ENCODE measurements around the gene TBC1D22A. TPM values are rescaled to one million over a fixed set of nuclear protein-coding genes. Genes with fewer than 3 reads are reported as not detected.
A peak's percentile ranks its signal among the peaks of the same experiment; 100 is the strongest.

The TBC1D22A gene
- polyA plus RNA-seq, 1 experiment = 19.8 TPM

GRCh38 chr22:46767249-46767985, 5.0 kb downstream of the TBC1D22A start:
- ChIA-PET CTCF (interaction anchor here (1.0 kb wide), 1 partner anchor 9 kb away, joined by 3 read pairs; no protein-coding TSS in a partner anchor), POLR2A (no interaction called here)
- Histone ChIP-seq H3K27ac (ENCODE audit: low read depth, low read length) (no peak overlapping the region), H3K4me3 (ENCODE audit: low read depth, low read length) (no peak overlapping the region), H3K9me3 (ENCODE audit: control insufficient read depth, insufficient read depth, low read length) (peaks cover 3% of the 10 kb centered on the region; the same call in 1 of the 2 replicates), H3K27me3 (ENCODE audit: control insufficient read depth, insufficient read depth, low read length) (no peaks in the 10 kb centered on the region)
- TF ChIP-seq CTCF (IDR thresholded peaks at IDR 0.05; ENCODE audit: low read depth, low read length) = no peak
- no peak for DNase-seq (ENCODE audit: low read depth, low spot score)

GRCh38 chr22:46769191-46769675, 6.8 kb downstream of the TBC1D22A start:
- TF ChIP-seq CTCF (IDR thresholded peaks at IDR 0.05; ENCODE audit: low read depth, low read length) = no peak
- Histone ChIP-seq H3K4me3 (ENCODE audit: low read depth, low read length) (no peak overlapping the region), H3K27ac (ENCODE audit: low read depth, low read length) (no peak overlapping the region), H3K9me3 (ENCODE audit: control insufficient read depth, insufficient read depth, low read length) (no peaks in the 10 kb centered on the region), H3K27me3 (ENCODE audit: control insufficient read depth, insufficient read depth, low read length) (no peaks in the 10 kb centered on the region)
- no peak for DNase-seq (ENCODE audit: low read depth, low spot score)
- POLR2A ChIA-PET = no interaction called here
- CTCF ChIA-PET = interaction anchor here (2.5 kb wide), 1 partner anchor 10 kb away, joined by 8 read pairs; no protein-coding TSS in a partner anchor

DNA sequence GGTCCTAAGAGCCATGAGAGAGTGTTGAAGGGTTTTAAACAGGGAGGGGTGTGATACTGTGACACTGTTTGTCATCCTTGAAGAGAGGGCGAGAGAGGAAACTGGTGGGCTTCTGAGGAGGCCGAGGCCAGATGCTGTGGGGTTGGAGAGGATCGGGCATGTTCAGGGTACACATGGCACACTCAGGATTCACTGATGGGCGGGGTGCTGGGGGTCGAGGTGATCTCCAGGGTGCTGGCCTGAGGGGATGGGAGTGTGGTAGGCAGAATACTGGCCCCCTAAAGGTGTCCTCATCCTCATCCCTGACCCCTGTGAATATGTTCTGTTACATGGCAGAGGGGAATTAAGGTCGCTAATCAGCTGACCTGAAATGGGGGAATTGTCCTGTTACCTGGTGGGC, 7.3 kb downstream of the TBC1D22A start:
- ChIA-PET CTCF (interaction anchor here (2.5 kb wide), 1 partner anchor 11 kb away, joined by 8 read pairs; no protein-coding TSS in a partner anchor), POLR2A (no interaction called here)
- Histone ChIP-seq H3K27ac (ENCODE audit: low read depth, low read length) (no peak overlapping the region), H3K9me3 (ENCODE audit: control insufficient read depth, insufficient read depth, low read length) (no peaks in the 10 kb centered on the region), H3K4me3 (ENCODE audit: low read depth, low read length) (no peak overlapping the region), H3K27me3 (ENCODE audit: control insufficient read depth, insufficient read depth, low read length) (no peaks in the 10 kb centered on the region)
- no peak for DNase-seq (ENCODE audit: low read depth, low spot score)
- TF ChIP-seq CTCF (IDR thresholded peaks at IDR 0.05; ENCODE audit: low read depth, low read length) = no peak

DNA sequence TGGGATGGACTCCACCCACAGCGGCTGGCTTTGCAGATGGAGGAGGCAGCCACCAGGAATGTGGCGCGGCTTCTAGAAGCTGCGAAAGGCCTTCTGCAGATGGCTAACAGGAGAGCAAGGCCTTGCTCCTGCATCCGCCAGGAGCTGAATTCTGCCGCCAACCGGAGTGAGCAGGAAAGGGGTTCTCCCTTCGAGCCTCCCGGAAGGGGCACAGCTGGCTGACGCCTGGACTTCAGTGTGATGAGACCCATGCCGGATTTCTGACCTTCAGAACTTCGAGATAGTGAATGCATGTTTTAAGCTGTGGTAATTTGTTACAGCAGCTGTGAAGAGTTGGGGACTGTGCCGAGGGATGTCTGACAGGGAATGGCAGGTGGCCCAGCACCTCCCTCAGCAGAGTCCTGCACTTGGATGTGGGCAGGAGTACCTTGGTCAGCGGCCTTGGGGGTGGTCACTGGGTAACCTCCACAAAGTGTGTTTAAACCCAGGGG, 7.7 kb downstream of the TBC1D22A start:
- H3K9me3 ChIP-seq (ENCODE audit: control insufficient read depth, insufficient read depth, low read length) = no peaks in the 10 kb centered on the region
- ChIA-PET POLR2A (no interaction called here), CTCF (interaction anchor here (2.5 kb wide), 1 partner anchor 11 kb away, joined by 8 read pairs; no protein-coding TSS in a partner anchor)
- H3K27me3 ChIP-seq (ENCODE audit: control insufficient read depth, insufficient read depth, low read length) = no peaks in the 10 kb centered on the region
- no peak for DNase-seq (ENCODE audit: low read depth, low spot score)
- no peak for TF ChIP-seq CTCF (IDR thresholded peaks at IDR 0.05; ENCODE audit: low read depth, low read length)
- H3K4me3 ChIP-seq (ENCODE audit: low read depth, low read length) = no peak overlapping the region
- peak overlapping the region; percentile 11 for H3K27ac ChIP-seq (ENCODE audit: low read depth, low read length)

DNA sequence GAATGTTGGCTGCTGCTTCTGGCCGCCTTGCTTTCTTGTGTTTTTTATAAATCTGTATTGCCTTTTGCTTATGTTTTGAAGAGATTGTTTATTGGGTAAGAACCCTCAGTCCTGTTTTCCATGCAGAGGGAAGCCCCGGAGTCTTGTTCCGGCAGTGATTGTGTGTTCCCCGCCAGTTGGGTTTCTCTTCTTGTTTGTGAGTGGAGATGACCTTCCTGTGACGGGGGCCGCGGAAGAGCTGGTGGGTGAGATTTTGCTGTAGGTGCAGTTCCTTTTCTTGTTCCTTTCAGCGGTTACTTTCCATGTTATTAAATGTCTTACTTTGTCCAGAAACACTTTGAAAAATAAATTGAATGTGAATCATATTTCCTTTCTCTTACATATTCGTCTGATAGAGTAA, 8.3 kb downstream of the TBC1D22A start:
- no peak for TF ChIP-seq CTCF (IDR thresholded peaks at IDR 0.05; ENCODE audit: low read depth, low read length)
- ChIA-PET POLR2A (no interaction called here), CTCF (interaction anchor here (2.5 kb wide), 1 partner anchor 12 kb away, joined by 8 read pairs; no protein-coding TSS in a partner anchor)
- Histone ChIP-seq H3K4me3 (ENCODE audit: low read depth, low read length) (no peak overlapping the region), H3K27ac (ENCODE audit: low read depth, low read length) (no peak overlapping the region), H3K27me3 (ENCODE audit: control insufficient read depth, insufficient read depth, low read length) (no peaks in the 10 kb centered on the region), H3K9me3 (ENCODE audit: control insufficient read depth, insufficient read depth, low read length) (no peaks in the 10 kb centered on the region)
- no peak for DNase-seq (ENCODE audit: low read depth, low spot score)

Measured in AG04450 (cell line).